Measurements from ENCODE around the gene DDX6. TPM values are rescaled to one million over a fixed set of nuclear protein-coding genes. Genes with fewer than 3 reads are reported as not detected.

DDX6 gene
- total and polyA plus RNA-seq, 9 of the 15 experiments (the other 6 are each of a cell fraction or from before 2014, with no cell fraction given), result 10.0 to 102 (median 58.2) TPM

DNA sequence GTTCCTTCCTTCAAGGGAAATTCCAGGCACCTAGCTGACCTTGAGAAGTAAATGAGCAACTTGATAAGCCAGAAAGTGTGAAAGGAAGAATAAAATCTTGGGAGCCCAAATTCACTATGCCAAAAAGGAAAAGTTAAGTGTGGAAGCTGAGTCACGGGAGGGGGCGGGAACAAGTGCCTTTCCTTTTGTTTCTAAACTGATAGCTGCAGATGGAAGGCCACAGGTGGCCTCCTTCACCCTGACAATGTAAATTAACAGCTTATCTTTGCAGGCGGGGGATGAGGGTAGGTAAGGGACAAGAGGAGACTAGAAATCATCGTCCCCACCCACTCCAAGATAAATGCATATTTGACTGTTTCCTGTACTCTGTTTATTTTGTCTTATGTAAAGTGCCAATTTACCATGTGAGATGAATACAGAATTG is 75.1 kb downstream of the DDX6 start (continued):
- TF ChIP-seq, protein P1, sequence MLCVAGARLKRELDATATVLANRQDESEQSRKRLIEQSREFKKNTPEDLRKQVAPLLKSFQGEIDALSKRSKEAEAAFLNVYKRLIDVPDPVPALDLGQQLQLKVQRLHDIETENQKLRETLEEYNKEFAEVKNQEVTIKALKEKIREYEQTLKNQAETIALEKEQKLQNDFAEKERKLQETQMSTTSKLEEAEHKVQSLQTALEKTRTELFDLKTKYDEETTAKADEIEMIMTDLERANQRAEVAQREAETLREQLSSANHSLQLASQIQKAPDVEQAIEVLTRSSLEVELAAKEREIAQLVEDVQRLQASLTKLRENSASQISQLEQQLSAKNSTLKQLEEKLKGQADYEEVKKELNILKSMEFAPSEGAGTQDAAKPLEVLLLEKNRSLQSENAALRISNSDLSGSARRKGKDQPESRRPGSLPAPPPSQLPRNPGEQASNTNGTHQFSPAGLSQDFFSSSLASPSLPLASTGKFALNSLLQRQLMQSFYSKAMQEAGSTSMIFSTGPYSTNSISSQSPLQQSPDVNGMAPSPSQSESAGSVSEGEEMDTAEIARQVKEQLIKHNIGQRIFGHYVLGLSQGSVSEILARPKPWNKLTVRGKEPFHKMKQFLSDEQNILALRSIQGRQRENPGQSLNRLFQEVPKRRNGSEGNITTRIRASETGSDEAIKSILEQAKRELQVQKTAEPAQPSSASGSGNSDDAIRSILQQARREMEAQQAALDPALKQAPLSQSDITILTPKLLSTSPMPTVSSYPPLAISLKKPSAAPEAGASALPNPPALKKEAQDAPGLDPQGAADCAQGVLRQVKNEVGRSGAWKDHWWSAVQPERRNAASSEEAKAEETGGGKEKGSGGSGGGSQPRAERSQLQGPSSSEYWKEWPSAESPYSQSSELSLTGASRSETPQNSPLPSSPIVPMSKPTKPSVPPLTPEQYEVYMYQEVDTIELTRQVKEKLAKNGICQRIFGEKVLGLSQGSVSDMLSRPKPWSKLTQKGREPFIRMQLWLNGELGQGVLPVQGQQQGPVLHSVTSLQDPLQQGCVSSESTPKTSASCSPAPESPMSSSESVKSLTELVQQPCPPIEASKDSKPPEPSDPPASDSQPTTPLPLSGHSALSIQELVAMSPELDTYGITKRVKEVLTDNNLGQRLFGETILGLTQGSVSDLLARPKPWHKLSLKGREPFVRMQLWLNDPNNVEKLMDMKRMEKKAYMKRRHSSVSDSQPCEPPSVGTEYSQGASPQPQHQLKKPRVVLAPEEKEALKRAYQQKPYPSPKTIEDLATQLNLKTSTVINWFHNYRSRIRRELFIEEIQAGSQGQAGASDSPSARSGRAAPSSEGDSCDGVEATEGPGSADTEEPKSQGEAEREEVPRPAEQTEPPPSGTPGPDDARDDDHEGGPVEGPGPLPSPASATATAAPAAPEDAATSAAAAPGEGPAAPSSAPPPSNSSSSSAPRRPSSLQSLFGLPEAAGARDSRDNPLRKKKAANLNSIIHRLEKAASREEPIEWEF (CRISPR knock-in tag; IDR thresholded peaks at IDR 0.05), result no peak
- TF ChIP-seq ZNF408 (CRISPR knock-in tag; IDR thresholded peaks at IDR 0.05; ENCODE audit: low read depth) (no peak), SIRT6 (IDR thresholded peaks at IDR 0.05; ENCODE audit: low read depth, low read length) (no peak), ZNF282 (CRISPR knock-in tag; IDR thresholded peaks at IDR 0.05) (no peak), ELF4 (CRISPR knock-in tag; IDR thresholded peaks at IDR 0.05) (no peak), MTA1 (IDR thresholded peaks at IDR 0.05; ENCODE audit: borderline replicate concordance) (peak; percentile 42), NFE2 (IDR thresholded peaks at IDR 0.05; ENCODE audit: low read depth) (peak; percentile 90), POLR2G (IDR thresholded peaks at IDR 0.05; ENCODE audit: low read depth, low read length) (no peak), POLR2H (tag; IDR thresholded peaks at IDR 0.05; ENCODE audit: low read depth) (no peak), SOX6 (IDR thresholded peaks at IDR 0.05) (peak; percentile 99), TCFL5 (CRISPR knock-in tag; conservative IDR thresholded peaks at IDR 0.05) (no peak), TRIM24 (IDR thresholded peaks at IDR 0.05) (peak in 1 of 2 experiments; percentile 42; a peak in 2 of 4 replicates), ZNF717 (CRISPR knock-in tag; IDR thresholded peaks at IDR 0.05) (no peak), SNRNP70 (optimal IDR thresholded peaks at IDR 0.05; ENCODE audit: low read depth, low read length) (no peak), BMI1 (IDR thresholded peaks at IDR 0.05; ENCODE audit: low read length) (no peak), ZNF263 (CRISPR knock-in tag; IDR thresholded peaks at IDR 0.05; ENCODE audit: borderline replicate concordance) (no peak), EP400 (IDR thresholded peaks at IDR 0.05) (no peak), JUNB (CRISPR knock-in tag; conservative IDR thresholded peaks at IDR 0.05) (no peak), CTCFL (IDR thresholded peaks at IDR 0.05; ENCODE audit: borderline replicate concordance, insufficient read depth, low read depth, low read length, poor library complexity, severe bottlenecking) (no peak), TCF15 (CRISPR knock-in tag; IDR thresholded peaks at IDR 0.05) (no peak), KDM1A (IDR thresholded peaks at IDR 0.05) (peak; percentile 43 to 67; a peak in 3 of 4 replicates)
- TF ChIP-seq, protein P2, sequence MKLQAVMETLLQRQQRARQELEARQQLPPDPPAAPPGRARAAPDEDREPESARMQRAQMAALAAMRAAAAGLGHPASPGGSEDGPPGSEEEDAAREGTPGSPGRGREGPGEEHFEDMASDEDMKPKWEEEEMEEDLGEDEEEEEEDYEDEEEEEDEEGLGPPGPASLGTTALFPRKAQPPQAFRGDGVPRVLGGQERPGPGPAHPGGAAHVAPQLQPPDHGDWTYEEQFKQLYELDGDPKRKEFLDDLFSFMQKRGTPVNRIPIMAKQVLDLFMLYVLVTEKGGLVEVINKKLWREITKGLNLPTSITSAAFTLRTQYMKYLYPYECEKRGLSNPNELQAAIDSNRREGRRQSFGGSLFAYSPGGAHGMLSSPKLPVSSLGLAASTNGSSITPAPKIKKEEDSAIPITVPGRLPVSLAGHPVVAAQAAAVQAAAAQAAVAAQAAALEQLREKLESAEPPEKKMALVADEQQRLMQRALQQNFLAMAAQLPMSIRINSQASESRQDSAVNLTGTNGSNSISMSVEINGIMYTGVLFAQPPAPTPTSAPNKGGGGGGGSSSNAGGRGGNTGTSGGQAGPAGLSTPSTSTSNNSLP (IDR thresholded peaks at IDR 0.05; ENCODE audit: borderline replicate concordance, low read depth, low read length), result peak; percentile 66; the same call in 1 of the 2 replicates

All from K562 (cell line).